Esophagus squamous epithelium (tissue), 5 donors: Measurements from ENCODE around the gene GIMAP7. TPM values are rescaled to one million over a fixed set of nuclear protein-coding genes. Genes with fewer than 3 reads are reported as not detected.

Source experiments
- DNase-seq: peaks from one replicate; lab custom pipeline; 2025; lab: John Stamatoyannopoulos, UW
- H3K27ac ChIP-seq, 4 donors: fragments of 200-600 bp; sonication (generic); one replicate each; pipeline ENCODE4 v1.5.1; 2016 to 2019; ENCODE audit warnings: mild to moderate bottlenecking in 1 of 4
- H3K27me3 ChIP-seq, 4 donors: fragments of 200-600 bp; sonication (generic); 1 replicate in 3 of 4; 2 replicates in 1 of 4; pipeline versions ENCODE4 v1.5.1 to v1.6.0; 2017 to 2021; ENCODE audit warnings: antibody characterized with exemption in 1 of 4
- H3K36me3 ChIP-seq, 3 donors: fragments of 200-600 bp; sonication (generic); one replicate each; pipeline ENCODE4 v1.5.1; 2016 to 2019
- H3K4me1 ChIP-seq, 3 donors: fragments of 200-600 bp; sonication (generic); one replicate each; pipeline ENCODE4 v1.5.1; 2017 to 2019
- H3K4me3 ChIP-seq, 4 donors: fragments of 200-600 bp; sonication (generic); 1 replicate in 3 of 4; 2 replicates in 1 of 4; pipeline ENCODE4 v1.5.1; 2016 to 2019; ENCODE audit warnings: mild to moderate bottlenecking in 2 of 4, moderate library complexity in 1 of 4
- H3K9me3 ChIP-seq, 3 donors: fragments of 200-600 bp; sonication (generic); one replicate each; pipeline ENCODE4 v1.5.1; 2016 to 2019
- POLR2A ChIP-seq, 4 donors: fragments of 450-650 bp; IDR thresholded peaks; one replicate each; pipeline ENCODE4 v1.6.1; 2017; ENCODE audit warnings: antibody characterized with exemption in 4 of 4, mild to moderate bottlenecking in 4 of 4, moderate library complexity in 3 of 4
- WGBS, 2 donors: methylation state at CpG; one replicate each; pipeline ENCODE4 v1.1.5; 2018; 5-methylcytosine and 5-hydroxymethylcytosine counted together
- intact Hi-C: fragments of 100-400 bp; cut with DNase I; formaldehyde crosslinking; loops from one replicate; pipeline ENCODE4 v1.15.0; 2022
- total RNA-seq, 4 donors: library from RNA; depleted of rRNA; stranded (reverse); fragments of >200 nt; gene quantifications; one replicate each; pipeline ENCODE4 v1.1.0, GENCODE V29; 2016
- TF ChIP-seq, protein P1 (sequence below), 6 experiments: fragments of 450-650 bp in 4 of 6; fragments of 200-600 bp in 2 of 6; sonication (generic) in 2 of 6; IDR thresholded peaks; one replicate each; pipeline ENCODE4 v1.5.1; 2016 to 2019; ENCODE audit warnings: antibody characterized with exemption in 6 of 6, mild to moderate bottlenecking in 4 of 6, moderate library complexity in 4 of 6
- donor health status: DM: yes; HTN: yes; CAD: no.

GIMAP7 gene
- total RNA-seq, 4 donors from 2014 or later, result 0.64 to 18.1 (median 3.3) TPM

DNA sequence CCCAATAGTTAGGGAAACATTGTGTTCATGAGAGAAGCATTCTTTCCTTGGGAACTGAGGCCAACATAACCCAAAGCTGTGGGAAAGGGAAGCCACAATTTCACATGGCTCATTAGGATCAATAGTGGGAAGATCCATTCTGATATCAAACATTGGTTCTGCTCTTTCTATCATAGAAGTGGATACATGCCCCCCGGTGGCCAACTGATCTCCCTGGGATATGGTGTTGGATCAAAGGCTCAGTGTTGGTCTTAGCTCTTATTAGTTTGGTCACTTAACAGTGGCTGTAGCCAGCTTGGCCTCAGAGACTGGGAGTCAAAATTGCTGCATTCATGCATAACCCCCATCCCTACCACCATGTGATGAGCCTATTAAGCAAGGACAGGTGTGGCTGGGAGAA is 45.8 kb downstream of the GIMAP7 start:
- Histone ChIP-seq H3K4me1 (no peaks in the 10 kb centered on the region), H3K4me3 (no peak overlapping the region), H3K36me3 (no peaks in the 10 kb centered on the region), H3K27me3 (no peaks in the 10 kb centered on the region), H3K9me3 (peaks cover 0 to 19% (median 0%) of the 10 kb centered on the region in 3 donors), H3K27ac (no peak overlapping the region)
- intact Hi-C loops, result no loop called here
- WGBS, 2 donors, result 33 to 60% methylated on average over 1 of the region's 1 CpG
- TF ChIP-seq POLR2A (IDR thresholded peaks at IDR 0.05), result no peak
- TF ChIP-seq, protein P1, sequence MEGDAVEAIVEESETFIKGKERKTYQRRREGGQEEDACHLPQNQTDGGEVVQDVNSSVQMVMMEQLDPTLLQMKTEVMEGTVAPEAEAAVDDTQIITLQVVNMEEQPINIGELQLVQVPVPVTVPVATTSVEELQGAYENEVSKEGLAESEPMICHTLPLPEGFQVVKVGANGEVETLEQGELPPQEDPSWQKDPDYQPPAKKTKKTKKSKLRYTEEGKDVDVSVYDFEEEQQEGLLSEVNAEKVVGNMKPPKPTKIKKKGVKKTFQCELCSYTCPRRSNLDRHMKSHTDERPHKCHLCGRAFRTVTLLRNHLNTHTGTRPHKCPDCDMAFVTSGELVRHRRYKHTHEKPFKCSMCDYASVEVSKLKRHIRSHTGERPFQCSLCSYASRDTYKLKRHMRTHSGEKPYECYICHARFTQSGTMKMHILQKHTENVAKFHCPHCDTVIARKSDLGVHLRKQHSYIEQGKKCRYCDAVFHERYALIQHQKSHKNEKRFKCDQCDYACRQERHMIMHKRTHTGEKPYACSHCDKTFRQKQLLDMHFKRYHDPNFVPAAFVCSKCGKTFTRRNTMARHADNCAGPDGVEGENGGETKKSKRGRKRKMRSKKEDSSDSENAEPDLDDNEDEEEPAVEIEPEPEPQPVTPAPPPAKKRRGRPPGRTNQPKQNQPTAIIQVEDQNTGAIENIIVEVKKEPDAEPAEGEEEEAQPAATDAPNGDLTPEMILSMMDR (IDR thresholded peaks at IDR 0.05), result no peak
- no peak for DNase-seq

DNA sequence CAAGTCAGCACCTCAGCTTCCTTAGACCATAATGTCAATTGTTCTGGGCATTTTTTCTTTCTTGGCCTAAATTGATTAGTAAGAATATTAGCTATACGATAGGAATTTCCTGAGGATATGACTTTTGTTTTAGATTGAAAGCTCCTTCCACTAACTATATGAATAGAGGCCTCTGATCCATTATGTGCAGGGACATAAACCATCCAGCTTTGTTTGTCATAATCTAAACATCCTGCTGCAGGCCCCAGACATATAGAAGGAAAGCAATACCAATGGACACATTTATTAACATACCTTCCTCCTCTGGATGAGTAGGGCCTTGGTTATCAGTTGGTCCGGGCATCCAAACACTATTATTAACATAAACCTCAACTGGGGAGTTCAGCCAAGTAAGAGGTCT is 48.2 kb downstream of the GIMAP7 start:
- H3K4me1 ChIP-seq, result no peaks in the 10 kb centered on the region
- WGBS, 2 donors, result 46 to 51% methylated on average over 2 of the region's 2 CpGs
- TF ChIP-seq, protein P1 (IDR thresholded peaks at IDR 0.05), result no peak
- TF ChIP-seq POLR2A (IDR thresholded peaks at IDR 0.05), result no peak
- H3K9me3 ChIP-seq, result peaks cover 0 to 19% (median 0%) of the 10 kb centered on the region in 3 donors
- no peak overlapping the region for H3K4me3 ChIP-seq
- H3K27ac ChIP-seq, result no peak overlapping the region
- intact Hi-C loops, result no loop called here
- H3K36me3 ChIP-seq, result no peaks in the 10 kb centered on the region
- H3K27me3 ChIP-seq, result no peaks in the 10 kb centered on the region
- DNase-seq, result no peak

DNA sequence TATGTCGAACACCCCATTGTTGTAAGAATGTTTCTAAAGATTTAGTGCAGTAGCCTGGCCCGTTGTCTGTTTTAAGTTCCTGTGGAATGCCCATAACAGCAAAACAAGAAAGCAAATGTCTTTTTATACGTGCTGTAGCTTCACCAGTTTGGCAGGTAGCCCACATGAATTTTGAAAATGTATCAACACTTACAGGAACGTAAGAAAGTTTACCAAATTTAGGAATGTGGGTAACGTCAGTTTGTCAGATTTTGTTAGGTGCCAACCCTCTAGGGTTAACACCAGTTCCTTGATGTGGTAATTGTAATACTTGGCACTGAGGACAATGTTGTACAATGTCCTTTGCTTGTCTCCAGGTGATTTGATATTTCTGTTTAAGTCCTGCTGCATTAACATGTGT is 49.3 kb downstream of the GIMAP7 start:
- Histone ChIP-seq H3K4me1 (no peaks in the 10 kb centered on the region), H3K4me3 (no peak overlapping the region), H3K36me3 (no peaks in the 10 kb centered on the region), H3K9me3 (peaks cover 0 to 19% (median 0%) of the 10 kb centered on the region in 3 donors), H3K27ac (peak overlapping the region in 1 of 4 donors; percentile 13), H3K27me3 (no peaks in the 10 kb centered on the region)
- no peak for DNase-seq
- TF ChIP-seq, protein P1 (IDR thresholded peaks at IDR 0.05), result no peak
- TF ChIP-seq POLR2A (IDR thresholded peaks at IDR 0.05), result no peak
- intact Hi-C loops, result no loop called here
- WGBS, 2 donors, result 50 to 55% methylated on average over 5 of the region's 5 CpGs

DNA sequence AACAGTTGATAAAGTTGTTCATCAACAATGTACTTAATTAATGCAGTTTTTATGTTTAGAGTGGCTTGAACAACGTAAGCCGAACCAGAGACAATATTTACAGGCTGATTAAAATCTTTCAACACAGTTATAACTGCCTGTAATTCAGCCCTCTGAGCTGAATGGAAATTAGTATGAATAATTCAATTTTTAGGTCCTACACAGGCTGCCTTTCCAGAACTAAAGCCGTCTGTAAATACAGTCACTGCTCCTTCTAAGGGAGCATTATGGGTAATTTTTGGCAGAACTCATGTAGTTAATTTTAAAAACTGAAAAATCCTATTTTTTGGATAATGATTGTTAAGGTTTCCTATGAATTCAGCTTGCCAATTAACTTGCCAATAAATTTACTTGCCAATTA is 49.9 kb downstream of the GIMAP7 start:
- TF ChIP-seq, protein P1 (IDR thresholded peaks at IDR 0.05), result no peak
- no peak for TF ChIP-seq POLR2A (IDR thresholded peaks at IDR 0.05)
- Histone ChIP-seq H3K27ac (no peak overlapping the region), H3K9me3 (peaks cover 0 to 15% (median 0%) of the 10 kb centered on the region in 3 donors), H3K36me3 (no peaks in the 10 kb centered on the region), H3K27me3 (no peaks in the 10 kb centered on the region), H3K4me3 (no peak overlapping the region), H3K4me1 (peaks cover 0 to 1% (median 0%) of the 10 kb centered on the region in 3 donors)
- no peak for DNase-seq
- intact Hi-C loops, result no loop called here
- whole genome bisulfite sequencing, 2 donors, result 67 to 74% methylated on average over 3 of the region's 3 CpGs

DNA sequence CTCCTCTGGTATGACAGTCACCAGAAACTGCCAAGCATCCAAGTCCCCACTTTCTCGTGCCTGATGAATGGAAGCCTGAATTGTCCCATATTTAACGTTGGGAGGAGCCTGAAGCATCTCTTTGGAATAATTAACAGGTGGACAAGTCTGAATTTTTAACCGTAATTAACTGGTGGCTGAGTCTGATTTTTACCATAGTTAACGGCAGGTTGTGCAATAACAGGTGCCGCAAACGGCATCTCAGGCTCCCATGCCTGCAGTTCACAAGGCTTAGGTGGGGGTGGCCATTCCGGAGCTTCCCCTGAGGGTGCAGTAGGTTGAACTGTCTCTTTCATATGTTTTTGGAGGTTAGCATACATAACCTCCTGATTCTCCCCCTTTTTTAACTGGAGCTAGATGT is 50.6 kb downstream of the GIMAP7 start:
- no peak for TF ChIP-seq POLR2A (IDR thresholded peaks at IDR 0.05)
- TF ChIP-seq, protein P1 (IDR thresholded peaks at IDR 0.05), result no peak
- peaks cover 0 to 8% (median 0%) of the 10 kb centered on the region in 3 donors for H3K4me1 ChIP-seq
- no peaks in the 10 kb centered on the region for H3K27me3 ChIP-seq
- peaks cover 0 to 2% (median 0%) of the 10 kb centered on the region in 3 donors for H3K36me3 ChIP-seq
- WGBS, 2 donors, result 81 to 84% methylated on average over 7 of the region's 7 CpGs
- H3K27ac ChIP-seq, result no peak overlapping the region
- peaks cover 0 to 8% (median 0%) of the 10 kb centered on the region in 3 donors for H3K9me3 ChIP-seq
- no peak for DNase-seq
- intact Hi-C loops, result no loop called here
- no peak overlapping the region for H3K4me3 ChIP-seq
